Measurements from ENCODE around the gene ANXA4. TPM values are rescaled to one million over a fixed set of nuclear protein-coding genes. Genes with fewer than 3 reads are reported as not detected.
A peak's percentile ranks its signal among the peaks of the same experiment; 100 is the strongest.
"Not testable (repeated sequence)": the region's sequence is repeated elsewhere in the genome, so short reads cannot be mapped to it uniquely, and the experiment has no call there.

Gene ANXA4
- total and polyA plus RNA-seq, 4 donors = 19.5 to 61.4 (median 22.6) TPM

GRCh38 chr2:69744456-69744855, 2.5 kb downstream of the ANXA4 start:
- H3K27me3 ChIP-seq (ENCODE audit: control insufficient read depth, insufficient read depth, low read length) = peaks cover 16% of the 10 kb centered on the region
- H3K4me1 ChIP-seq (ENCODE audit: control insufficient read depth, insufficient read depth, low read length) = peaks cover 19% of the 10 kb centered on the region
- H3K36me3 ChIP-seq (ENCODE audit: control insufficient read depth, insufficient read depth, low read length) = no peaks in the 10 kb centered on the region
- H3K27ac ChIP-seq (ENCODE audit: low read depth, low read length) = no peak overlapping the region
- DNase-seq (ENCODE audit: low read depth in 4 of 6, low spot score in 6 of 6) = no peak
- no CpG with 5 or more reads among the region's 3 CpGs for WGBS (ENCODE audit: insufficient coverage)
- no peak overlapping the region for H3K4me3 ChIP-seq (ENCODE audit: low read depth, low read length)
- H3K9me3 ChIP-seq (ENCODE audit: control insufficient read depth, insufficient read depth, low read length) = no peaks in the 10 kb centered on the region

- no peak for DNase-seq (ENCODE audit: low read depth in 4 of 6, low spot score in 6 of 6)
- Histone ChIP-seq H3K27me3 (ENCODE audit: control insufficient read depth, insufficient read depth, low read length) (peaks cover 16% of the 10 kb centered on the region), H3K4me3 (ENCODE audit: low read depth, low read length) (no peak overlapping the region), H3K9me3 (ENCODE audit: control insufficient read depth, insufficient read depth, low read length) (no peaks in the 10 kb centered on the region), H3K4me1 (ENCODE audit: control insufficient read depth, insufficient read depth, low read length) (peaks cover 19% of the 10 kb centered on the region), H3K27ac (ENCODE audit: low read depth, low read length) (no peak overlapping the region), H3K36me3 (ENCODE audit: control insufficient read depth, insufficient read depth, low read length) (no peaks in the 10 kb centered on the region)
- 100% methylated on average over 1 of the region's 2 CpGs for WGBS (ENCODE audit: insufficient coverage)
Observed at GRCh38 chr2:69745035-69745434, 3.1 kb downstream of the ANXA4 start.

- no peaks in the 10 kb centered on the region for H3K36me3 ChIP-seq (ENCODE audit: control insufficient read depth, insufficient read depth, low read length)
- WGBS (ENCODE audit: insufficient coverage) = 91% methylated on average over 4 of the region's 6 CpGs
Observed at GRCh38 chr2:69750246-69750645, 8.3 kb downstream of the ANXA4 start.

DNA sequence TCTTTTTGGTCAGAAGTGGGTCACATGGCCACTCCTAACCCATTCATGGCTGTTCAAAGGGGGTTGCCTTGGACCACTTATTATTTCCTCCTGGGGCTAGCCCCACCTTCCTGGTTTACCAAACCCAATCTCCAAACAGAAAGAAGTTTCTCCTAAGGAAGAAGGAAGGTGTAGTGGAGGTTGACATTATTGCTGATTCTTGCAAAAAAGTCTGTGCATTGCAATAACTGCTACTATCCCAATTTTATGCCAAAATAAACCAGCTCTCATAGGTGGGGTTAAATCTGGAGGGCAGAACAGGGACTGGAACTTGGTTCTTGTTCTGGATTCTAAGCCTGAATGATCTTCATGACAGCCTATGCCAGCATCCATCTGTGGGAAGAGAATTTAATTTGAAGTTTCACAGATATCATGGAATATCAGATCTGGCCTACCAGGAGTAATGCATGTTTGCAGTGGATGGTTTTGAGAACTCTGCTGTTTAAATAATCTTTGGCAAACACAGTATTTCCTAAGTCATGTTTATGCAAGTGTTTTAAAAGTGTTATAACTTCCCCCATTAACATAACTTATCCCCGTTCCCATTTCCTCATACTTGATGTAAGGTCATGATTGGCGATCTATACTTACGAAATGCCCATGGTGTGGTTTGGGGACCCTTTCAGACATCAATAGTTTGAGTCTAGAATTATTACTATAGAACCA, 11.9 kb downstream of the ANXA4 start:
- WGBS (ENCODE audit: insufficient coverage) = no CpG with 5 or more reads among the region's 3 CpGs
- Histone ChIP-seq H3K36me3 (ENCODE audit: control insufficient read depth, insufficient read depth, low read length) (no peaks in the 10 kb centered on the region), H3K9me3 (ENCODE audit: control insufficient read depth, insufficient read depth, low read length) (no peaks in the 10 kb centered on the region), H3K4me1 (ENCODE audit: control insufficient read depth, insufficient read depth, low read length) (no peaks in the 10 kb centered on the region), H3K4me3 (ENCODE audit: low read depth, low read length) (no peak overlapping the region), H3K27ac (ENCODE audit: low read depth, low read length) (no peak overlapping the region), H3K27me3 (ENCODE audit: control insufficient read depth, insufficient read depth, low read length) (no peaks in the 10 kb centered on the region)
- DNase-seq (ENCODE audit: low read depth in 4 of 6, low spot score in 6 of 6) = no peak

More at GRCh38 chr2:69750246-69750645, 8.3 kb downstream of the ANXA4 start:
- H3K27ac ChIP-seq (ENCODE audit: low read depth, low read length) = no peak overlapping the region
- no peak for DNase-seq (ENCODE audit: low read depth in 4 of 6, low spot score in 6 of 6)
- no peaks in the 10 kb centered on the region for H3K9me3 ChIP-seq (ENCODE audit: control insufficient read depth, insufficient read depth, low read length)
- H3K4me3 ChIP-seq (ENCODE audit: low read depth, low read length) = no peak overlapping the region
- no peaks in the 10 kb centered on the region for H3K27me3 ChIP-seq (ENCODE audit: control insufficient read depth, insufficient read depth, low read length)
- H3K4me1 ChIP-seq (ENCODE audit: control insufficient read depth, insufficient read depth, low read length) = no peaks in the 10 kb centered on the region

DNA sequence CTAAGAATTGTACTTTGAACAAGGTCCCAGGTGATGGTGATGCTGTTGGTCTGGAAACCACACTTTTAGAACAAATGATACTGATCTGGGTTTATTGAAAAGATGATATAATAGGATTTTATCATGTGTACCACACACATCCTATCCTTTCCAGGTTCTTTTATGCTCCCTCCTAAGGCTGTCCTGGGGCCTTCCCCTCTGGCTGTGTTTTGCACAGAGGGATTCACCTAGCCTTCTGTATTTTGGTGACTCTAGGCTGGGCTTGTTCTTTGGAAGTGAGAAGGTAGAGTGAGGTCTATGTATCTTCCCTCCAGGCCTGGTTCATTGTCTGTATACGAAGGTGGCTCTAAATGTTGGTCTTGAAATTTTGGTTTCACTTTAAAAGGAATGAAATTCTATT, 12.7 kb downstream of the ANXA4 start:
- no peak overlapping the region for H3K27ac ChIP-seq (ENCODE audit: low read depth, low read length)
- H3K4me1 ChIP-seq (ENCODE audit: control insufficient read depth, insufficient read depth, low read length) = no peaks in the 10 kb centered on the region
- H3K27me3 ChIP-seq (ENCODE audit: control insufficient read depth, insufficient read depth, low read length) = no peaks in the 10 kb centered on the region
- no peaks in the 10 kb centered on the region for H3K36me3 ChIP-seq (ENCODE audit: control insufficient read depth, insufficient read depth, low read length)
- WGBS (ENCODE audit: insufficient coverage) = no CpG with 5 or more reads among the region's 1 CpG
- H3K9me3 ChIP-seq (ENCODE audit: control insufficient read depth, insufficient read depth, low read length) = no peaks in the 10 kb centered on the region
- no peak overlapping the region for H3K4me3 ChIP-seq (ENCODE audit: low read depth, low read length)
- no peak for DNase-seq (ENCODE audit: low read depth in 4 of 6, low spot score in 6 of 6)

GRCh38 chr2:69755862-69756467, 14.0 kb downstream of the ANXA4 start:
- no CpG with 5 or more reads among the region's 2 CpGs for WGBS (ENCODE audit: insufficient coverage)
- Histone ChIP-seq H3K9me3 (ENCODE audit: control insufficient read depth, insufficient read depth, low read length) (no peaks in the 10 kb centered on the region), H3K27me3 (ENCODE audit: control insufficient read depth, insufficient read depth, low read length) (no peaks in the 10 kb centered on the region), H3K36me3 (ENCODE audit: control insufficient read depth, insufficient read depth, low read length) (no peaks in the 10 kb centered on the region), H3K27ac (ENCODE audit: low read depth, low read length) (no peak overlapping the region), H3K4me1 (ENCODE audit: control insufficient read depth, insufficient read depth, low read length) (no peaks in the 10 kb centered on the region), H3K4me3 (ENCODE audit: low read depth, low read length) (no peak overlapping the region)
- DNase-seq (ENCODE audit: low read depth in 4 of 6, low spot score in 6 of 6) = no peak

DNA sequence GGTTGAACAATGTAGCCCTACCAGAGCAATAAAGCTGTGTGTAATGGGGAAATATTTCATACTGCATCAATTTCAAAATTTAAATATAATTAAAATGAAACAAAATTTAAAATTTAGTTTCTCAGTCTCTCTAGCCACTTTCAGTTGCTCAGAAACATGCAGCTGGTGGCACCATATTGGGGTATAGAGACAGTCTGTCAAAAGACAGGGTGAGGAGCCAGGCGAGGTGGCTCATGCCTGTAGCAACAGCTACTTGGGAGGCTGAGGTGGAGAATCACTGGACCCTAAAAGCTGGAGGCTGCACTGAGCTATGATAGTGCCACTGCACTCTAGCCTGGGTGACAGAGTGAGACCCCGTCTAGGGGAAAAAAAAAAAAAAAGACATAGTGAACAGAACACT, 20.1 kb downstream of the ANXA4 start:
- Histone ChIP-seq H3K36me3 (ENCODE audit: control insufficient read depth, insufficient read depth, low read length) (no peaks in the 10 kb centered on the region), H3K27me3 (ENCODE audit: control insufficient read depth, insufficient read depth, low read length) (no peaks in the 10 kb centered on the region), H3K27ac (ENCODE audit: low read depth, low read length) (no peak overlapping the region), H3K9me3 (ENCODE audit: control insufficient read depth, insufficient read depth, low read length) (no peaks in the 10 kb centered on the region), H3K4me3 (ENCODE audit: low read depth, low read length) (no peak overlapping the region), H3K4me1 (ENCODE audit: control insufficient read depth, insufficient read depth, low read length) (no peaks in the 10 kb centered on the region)
- peak in 1 of 6 donors; percentile 32 for DNase-seq (ENCODE audit: low read depth in 4 of 6, low spot score in 6 of 6)
- WGBS (ENCODE audit: insufficient coverage) = 83% methylated on average over 2 of the region's 2 CpGs

DNA sequence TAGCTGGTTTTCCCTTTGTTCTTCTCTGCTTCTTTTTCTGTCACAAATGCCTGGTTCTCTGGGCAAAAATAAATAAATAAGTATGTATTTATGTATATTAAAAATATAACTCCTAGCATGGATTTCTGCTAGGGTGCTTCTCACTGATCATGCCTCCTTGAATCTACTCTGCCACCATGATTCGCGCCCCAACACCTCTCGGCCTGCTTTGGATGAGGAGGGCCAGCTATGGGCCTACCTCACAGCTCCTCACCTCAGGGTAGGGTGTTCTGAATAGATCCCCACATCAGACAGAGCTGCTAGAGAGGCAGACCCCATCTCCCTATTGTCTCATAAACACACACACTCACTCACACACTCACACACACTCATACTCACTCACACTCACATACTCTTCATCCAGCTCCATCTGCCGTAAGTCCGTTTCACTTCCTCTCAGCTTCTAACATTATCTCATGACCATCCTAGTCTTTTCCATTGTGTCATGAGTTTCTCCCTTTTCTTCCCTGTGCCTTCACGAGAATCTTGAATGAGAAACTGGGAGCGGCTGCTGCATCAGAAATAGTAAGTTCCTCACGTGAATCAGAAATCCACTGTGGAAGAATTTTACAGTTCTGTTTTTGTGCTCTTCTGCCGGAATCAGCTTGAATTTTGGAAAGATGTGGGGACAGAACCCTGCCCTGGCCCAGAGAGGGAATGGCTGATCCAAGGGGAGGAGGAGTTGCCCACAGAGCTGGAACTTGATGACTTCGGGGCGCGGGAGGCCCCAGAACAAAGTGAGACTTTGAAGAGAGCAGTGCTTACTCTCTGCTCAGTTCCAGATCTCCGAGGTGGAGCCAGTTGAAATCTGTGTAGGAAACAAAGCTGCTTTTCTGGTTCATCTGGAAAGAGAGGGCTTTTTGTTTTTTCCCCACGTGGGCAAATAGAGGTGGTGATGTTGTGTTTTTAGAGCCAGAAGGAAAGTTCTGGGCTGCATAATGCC, 20.9 kb downstream of the ANXA4 start:
- Histone ChIP-seq H3K4me3 (ENCODE audit: low read depth, low read length) (no peak overlapping the region), H3K9me3 (ENCODE audit: control insufficient read depth, insufficient read depth, low read length) (no peaks in the 10 kb centered on the region), H3K27ac (ENCODE audit: low read depth, low read length) (peak overlapping the region; percentile 11), H3K36me3 (ENCODE audit: control insufficient read depth, insufficient read depth, low read length) (no peaks in the 10 kb centered on the region), H3K27me3 (ENCODE audit: control insufficient read depth, insufficient read depth, low read length) (no peaks in the 10 kb centered on the region), H3K4me1 (ENCODE audit: control insufficient read depth, insufficient read depth, low read length) (no peaks in the 10 kb centered on the region)
- 76% methylated on average over 10 of the region's 14 CpGs for WGBS (ENCODE audit: insufficient coverage)
- DNase-seq (ENCODE audit: low read depth in 4 of 6, low spot score in 6 of 6) = peak in 1 of 6 donors; percentile 15

DNA sequence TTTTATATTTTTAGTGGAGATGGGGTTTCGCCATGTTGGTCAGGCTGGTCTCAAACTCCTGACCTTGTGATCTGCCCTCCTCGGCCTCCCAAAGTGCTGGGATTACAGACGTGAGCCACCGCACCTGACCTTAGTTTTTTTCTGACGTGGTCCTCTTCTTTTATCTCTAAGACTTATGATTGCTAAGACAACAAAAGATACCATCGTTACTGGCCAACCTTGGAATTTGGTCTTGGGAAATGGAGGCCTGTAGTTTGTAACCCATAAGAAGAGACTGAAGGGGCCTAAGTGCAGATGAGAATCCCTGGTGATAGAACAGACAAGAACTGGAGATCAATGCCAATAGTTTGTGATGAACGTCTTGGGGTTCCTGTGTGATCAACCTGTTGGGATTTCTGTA, 21.9 kb downstream of the ANXA4 start:
- H3K4me3 ChIP-seq (ENCODE audit: low read depth, low read length); H3K36me3 ChIP-seq (ENCODE audit: control insufficient read depth, insufficient read depth, low read length); DNase-seq (ENCODE audit: low read depth in 4 of 6, low spot score in 6 of 6); H3K9me3 ChIP-seq (ENCODE audit: control insufficient read depth, insufficient read depth, low read length); H3K27ac ChIP-seq (ENCODE audit: low read depth, low read length); H3K27me3 ChIP-seq (ENCODE audit: control insufficient read depth, insufficient read depth, low read length); H3K4me1 ChIP-seq (ENCODE audit: control insufficient read depth, insufficient read depth, low read length): not testable (repeated sequence)
- WGBS (ENCODE audit: insufficient coverage) = 100% methylated on average over 2 of the region's 7 CpGs

All from spinal cord (tissue), 10 donors.